CMK (cell line): ENCODE measurements around the gene GOSR2.
"Not testable (repeated sequence)": the region's sequence is repeated elsewhere in the genome, so short reads cannot be mapped to it uniquely, and the experiment has no call there.

Experiments
- DNase-seq: peaks from one replicate; pipeline ENCODE4 v3.0.0-alpha.2; 2010; ENCODE audit warnings: low read depth

GOSR2 gene

DNA sequence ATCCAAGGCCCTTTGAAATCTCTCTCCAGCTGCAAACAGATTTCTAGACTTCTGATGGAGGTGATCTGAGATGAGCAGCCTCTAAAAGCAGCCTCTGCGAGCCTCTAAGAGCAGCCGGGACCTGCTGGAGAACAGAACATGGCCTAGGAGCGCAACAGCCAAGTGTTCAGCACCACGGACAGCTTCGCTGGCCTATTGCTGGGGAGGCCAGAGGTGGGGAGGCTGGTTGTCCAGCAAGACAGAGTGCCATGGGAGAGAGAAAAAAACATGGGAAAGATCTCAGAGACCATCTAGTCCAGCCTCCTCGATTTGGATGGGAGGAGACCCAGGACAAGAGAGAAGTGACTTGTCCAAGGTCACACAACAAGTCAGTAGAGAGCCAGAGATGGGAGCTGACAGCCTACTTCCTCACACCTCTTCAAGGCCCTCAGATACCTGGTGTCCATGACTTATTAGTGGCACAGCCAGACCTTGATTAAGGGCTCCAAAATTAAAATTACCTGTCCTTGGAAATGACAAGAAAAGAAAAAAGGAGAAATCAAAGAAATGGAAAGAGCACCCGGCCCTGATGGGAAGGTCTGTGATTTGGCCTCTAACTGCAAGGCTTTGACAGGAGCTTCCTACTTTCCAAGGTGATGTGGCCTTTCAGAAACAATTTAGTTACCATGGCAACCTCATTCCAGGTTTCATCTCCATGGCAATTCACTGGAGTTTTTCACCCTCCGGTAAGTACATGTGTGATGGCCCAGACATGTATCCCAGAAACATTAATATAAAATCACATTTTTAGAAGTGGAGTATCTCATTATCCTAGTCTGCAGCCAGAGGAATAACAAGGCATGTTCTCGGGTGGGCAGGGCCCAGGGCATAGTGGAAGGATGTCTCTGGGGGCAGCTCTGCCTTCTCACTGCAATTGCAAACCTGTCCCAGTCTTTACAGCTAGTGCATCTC is 41.6 kb downstream of the GOSR2 start:
- DNase-seq = no peak

DNA sequence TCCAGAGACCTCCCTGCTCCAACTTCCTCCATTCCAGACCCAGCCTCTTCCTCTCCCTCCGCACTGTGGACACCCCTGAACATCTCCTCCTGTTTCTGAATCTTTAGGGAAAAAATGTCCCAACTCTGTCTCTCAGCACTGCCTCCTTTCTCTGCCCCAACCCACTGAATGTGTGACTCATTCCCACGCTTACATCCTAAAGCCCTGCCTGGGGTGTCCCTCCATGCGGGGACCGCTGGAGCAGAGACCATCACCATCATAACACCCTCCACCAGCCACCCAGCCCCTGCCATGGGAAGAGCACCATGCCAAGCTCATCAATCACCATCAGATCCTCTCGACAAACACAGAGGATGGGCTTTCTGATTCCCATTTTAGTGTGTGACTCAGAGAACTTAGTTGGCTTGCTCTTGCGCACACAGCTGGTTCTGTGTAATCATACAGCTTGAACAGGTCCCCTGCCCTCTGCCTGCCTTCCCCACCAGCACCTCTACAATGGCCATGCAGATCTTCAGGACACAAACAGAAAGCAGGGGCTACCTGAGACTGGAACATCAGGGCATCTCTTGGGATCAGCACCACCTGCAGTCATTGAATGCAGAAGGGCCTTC is 45.4 kb downstream of the GOSR2 start:
- DNase-seq = no peak

DNA sequence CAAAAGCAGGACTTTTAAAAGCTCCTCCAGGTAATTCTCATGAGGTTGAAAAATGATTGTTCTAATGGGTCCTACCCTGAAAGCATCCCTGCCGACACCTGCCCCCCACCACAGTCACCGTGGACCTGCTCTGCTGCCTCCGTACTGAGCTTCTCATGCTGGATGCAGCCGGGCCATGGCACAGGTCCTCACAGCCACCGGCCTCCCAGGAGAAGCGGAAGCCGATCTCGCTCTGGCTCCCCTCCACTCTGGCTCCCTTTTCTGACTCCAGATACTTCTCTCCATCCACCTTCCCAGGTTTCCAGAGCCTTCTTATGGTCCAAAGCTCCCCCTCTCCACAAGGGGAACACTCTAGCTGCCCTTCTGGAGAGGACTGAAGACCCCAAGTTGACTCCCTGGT is 45.9 kb downstream of the GOSR2 start:
- DNase-seq = no peak

DNA sequence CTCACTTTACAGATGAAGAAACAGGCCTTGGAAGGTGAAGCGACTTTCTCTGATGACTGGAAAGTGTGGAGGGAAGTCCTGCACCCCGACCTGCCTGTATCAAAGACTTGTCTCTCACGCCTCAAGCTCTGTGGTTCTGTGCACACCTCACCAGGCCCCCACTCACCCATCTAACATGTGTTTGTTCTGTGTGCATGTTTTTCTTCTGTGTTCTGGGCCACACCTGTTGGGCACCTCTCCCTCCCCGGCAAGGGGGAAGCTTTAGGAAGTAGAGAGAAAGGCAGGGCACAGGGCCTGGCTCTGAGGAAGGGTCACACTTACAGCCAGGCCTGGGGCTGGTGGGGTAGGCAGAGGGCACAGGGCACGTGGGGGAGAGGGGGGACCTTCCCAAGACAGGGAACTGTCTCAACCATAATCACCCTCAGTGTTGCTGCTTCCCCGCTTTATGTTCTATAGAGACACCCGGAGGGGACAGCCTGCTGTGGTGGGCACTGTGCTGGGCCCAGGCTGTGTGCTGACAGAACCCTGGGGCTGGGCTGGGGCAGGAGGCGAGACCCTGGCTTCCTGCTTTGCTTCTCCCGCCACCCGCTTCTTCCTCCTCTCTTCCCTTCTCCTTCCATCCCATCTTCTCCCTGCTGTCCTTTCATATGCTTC is 48.8 kb downstream of the GOSR2 start:
- no peak for DNase-seq

DNA sequence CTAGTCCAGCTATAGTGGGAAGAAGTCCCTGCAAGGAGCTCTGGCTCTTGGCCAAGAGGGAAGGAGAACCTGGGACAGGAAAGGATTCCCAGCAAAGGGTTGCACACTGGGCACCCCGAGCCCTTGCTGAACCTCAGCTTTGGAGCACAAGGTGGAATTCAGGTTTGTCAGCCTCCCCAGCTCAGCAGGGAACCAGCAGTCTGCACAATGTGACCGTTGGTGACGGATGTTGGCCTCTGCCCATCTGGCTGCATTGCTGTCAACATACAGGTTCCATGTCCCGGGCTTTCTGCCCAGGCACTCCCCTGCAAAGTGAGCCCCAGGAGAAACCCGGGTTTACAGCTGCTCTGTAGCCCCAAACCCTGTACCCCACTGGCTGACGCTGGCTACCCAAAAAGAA is 49.4 kb downstream of the GOSR2 start:
- no peak for DNase-seq

DNA sequence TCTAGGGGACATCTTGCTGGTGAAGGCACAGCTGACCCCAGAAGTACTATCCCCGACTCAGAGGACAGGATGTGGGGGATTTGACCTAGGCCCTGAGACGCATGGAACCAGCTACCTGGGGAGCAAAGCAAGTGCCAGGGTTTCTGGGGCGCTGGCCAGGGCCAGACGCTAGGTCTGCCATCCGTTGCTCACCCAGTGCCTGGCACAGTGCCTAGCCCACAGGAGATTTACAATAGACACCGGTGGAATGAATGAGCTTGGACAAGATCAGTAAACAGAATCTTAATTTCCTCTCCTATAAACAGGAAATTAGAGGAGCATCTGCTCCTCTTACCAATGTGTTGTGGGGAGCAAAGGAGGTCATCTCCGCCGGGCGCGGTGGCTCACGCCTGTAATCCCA is 51.1 kb downstream of the GOSR2 start:
- DNase-seq = no peak

DNA sequence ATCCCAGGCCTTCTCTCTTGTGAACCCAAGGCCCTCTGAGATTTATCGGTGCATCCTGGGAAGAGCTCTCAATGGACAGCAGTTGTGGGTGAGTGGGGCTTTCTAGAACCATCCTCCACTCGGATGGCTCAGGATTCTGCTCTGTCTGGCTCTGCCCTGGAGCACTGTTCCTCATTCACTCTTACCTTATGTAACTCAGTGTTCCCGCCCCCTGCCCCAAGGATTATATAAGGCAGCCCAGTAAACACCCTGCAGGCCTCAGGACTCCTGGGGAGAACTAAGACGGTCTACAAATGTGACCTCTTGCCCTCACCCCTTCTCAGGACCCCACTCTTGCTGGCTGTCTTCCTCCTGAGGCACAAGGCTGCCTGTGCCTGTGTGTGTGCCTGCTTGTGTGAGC is 52.3 kb downstream of the GOSR2 start:
- DNase-seq = no peak

DNA sequence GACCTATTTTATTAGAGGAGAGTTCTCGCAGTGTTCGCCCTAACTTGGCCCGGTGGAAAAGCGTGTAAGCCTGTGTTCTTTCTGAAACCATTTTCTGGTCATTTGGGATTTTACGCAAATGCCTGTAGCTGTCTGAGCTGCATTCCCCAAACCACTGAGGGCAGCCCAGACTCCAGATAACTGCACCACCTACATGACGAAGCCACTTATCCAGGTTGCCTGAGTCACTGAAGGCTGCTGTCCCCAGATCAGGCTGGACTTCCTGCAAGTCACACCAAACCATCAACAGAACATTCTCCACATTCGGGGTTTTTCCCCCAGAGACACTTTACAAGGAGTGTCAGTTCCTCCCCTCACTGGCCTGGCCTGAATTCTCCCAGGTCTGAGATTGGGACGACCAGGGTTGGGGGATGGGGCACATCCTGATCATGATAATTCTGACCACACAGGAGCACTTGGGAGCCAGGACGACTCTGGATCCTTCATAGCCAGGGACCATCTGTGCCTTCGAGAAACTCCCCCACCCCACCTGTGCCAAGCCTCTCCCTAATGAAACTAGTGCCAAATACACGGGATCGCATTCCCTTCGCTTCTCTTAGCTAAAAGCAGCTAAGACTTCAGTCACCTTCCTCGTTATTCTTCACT is 53.8 kb downstream of the GOSR2 start:
- no peak for DNase-seq

DNA sequence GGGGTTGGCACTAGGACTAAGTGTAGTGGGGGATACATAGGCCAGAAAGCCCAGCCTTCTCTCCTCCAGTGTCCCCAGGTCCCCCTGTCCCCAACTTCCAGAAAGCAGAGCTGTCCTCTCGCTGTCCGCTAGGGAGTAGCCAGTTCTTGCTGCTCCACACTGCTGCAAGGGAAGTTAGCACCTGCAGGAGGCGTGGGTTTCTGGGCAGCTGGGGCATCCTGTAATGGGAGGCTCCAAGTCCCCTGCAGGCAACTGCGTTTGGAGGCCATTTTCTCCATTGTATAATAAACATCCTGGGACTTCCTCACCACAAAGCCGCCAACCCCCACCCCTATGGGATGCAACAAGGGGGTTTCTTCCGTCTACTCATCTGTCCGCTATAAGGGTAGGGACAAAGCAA is 54.4 kb downstream of the GOSR2 start:
- DNase-seq = no peak

DNA sequence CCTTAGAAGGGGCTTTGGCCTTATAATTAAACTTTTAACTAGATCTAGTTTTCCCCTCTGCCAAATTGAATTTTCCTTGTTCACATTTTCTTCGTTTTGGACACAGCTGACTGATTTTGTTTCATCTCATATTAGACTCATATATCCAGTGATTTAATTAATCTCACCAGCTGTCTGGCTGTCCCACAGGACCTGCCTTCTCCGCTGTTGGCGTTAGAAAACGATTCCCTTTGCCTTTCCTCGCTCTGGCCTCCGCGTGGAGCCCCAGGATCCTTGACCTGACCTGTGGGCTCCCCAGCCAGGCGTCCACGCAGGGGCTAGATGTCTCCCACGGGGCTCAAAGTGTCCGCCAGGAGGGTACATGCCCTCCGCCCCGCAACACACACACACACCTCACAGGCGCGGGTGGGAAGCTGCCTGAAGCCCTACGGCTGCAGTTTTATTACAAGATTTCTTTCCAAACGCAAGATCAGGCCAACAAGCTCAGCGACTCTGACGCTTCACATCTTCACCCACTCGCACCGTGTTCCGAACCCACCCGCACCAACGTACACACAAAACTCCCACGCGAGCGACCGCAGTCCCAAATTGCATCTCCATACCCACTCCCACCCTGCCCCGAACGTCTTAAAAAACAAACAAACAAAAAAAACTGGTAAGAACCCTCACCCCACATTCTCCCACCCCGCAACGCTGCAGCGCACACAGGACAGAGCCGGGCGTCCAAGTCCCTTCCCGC is 55.0 kb downstream of the GOSR2 start:
- no peak for DNase-seq

DNA sequence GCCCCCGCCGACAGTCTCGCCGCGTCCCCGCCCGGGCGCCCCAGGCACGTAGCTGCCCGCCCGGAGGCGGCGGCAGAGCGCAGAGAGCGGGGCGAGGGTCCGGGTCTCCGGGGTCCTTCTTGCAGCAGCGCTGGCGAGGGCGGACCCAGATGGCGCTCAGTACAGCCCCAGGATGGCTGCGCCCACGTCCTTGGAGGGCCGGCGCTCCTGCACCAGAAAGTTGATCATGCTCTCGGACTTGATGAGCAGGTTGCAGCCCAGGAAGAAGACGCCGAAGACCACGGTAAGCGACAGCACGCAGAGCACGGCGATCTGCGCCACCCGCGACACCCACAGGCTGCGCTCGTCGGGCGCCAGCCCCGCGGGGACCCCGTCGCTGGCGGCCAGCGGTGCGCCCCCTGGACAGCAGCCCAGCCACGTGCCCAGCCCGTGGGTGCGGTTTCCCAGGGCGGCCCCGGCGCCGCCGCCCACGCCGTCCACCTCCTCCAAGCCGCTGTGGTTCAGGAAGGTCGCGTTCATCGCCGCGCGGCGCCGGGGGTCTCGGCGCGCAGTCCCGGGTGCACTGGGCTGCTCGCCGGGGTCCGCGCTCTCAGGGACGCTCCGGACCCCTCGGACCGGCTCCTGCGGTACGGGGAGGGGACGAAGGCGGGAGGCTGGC is 55.7 kb downstream of the GOSR2 start:
- no peak for DNase-seq

DNA sequence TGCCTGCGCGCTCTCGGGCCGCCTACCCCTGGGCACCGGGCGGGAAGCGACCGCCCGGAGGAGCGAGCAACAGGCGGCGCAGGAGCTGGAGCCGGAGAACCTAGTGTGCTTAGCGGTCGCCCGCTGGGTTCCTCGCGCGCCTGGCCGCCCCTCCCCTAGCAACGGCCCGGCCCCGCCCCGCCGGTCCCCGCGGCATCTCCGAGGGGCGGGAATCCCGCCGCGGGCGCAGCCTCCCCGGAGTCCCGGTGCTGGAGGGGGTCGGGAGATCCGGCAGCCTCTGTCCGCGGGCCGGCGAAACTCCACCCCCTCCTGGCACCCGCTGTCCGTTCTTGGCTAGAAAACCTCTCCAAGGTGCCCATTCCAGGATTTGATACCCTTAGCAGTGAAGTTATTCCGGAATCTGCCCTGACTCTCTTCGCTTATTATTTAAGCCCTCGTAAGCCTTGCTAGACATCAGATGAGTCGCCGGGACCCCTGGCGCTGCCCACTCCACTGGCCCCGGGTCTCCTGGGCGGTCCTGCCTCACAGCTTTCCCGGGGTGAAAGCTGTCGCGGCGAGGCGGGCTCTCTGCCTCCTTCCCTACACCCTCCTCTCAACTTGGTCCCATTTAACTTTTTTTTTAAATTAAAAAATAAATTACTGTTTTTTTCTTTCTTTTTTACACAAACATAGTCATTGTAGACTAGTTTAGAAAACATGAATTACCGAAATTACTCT is 56.3 kb downstream of the GOSR2 start, which contains the start of gene RPRML:
RPRML (minus strand) TSS at position 107 of the 717 bp plus-strand sequence. CDS start 246 bp downstream, outside the sequence.
- DNase-seq = no peak

DNA sequence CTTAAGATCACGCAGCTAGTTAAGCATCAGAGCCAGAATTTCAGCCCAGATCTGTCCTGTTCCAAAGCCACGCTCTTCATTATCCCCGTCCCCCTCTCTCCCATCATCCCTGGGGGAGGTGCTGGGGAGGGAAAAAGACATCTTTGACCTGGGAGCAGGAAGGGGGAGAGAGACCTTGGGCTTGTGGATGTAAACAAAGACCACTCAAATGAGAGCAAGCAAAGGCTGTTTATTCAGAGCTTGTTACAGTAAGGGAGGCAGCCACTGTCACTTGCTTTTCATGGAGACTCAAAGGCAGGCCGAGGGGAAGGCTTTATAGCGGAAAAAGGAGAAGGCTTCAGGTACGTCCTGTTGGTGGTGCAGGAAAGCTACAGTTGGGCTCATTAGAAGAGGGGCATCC is 59.6 kb downstream of the GOSR2 start:
- no peak for DNase-seq

DNA sequence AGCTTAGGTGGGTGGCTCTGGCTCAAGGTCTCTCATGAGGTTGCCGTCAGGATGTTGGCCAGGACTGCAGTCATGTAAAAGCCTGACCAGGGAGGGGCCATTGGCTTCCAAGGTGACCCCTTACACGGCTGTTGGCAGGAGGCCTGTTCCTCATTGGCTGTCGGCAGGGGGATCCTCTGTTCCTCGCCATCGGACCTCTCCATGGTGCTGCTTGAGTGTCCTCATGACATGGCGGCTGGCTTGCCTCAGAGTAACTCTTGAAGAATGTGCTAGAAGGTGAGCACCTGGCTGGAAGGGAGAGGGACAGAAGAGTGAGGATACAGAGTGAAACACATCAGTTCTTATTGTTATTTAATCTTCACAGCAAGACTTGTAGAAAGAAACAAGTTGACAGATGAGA is 60.8 kb downstream of the GOSR2 start:
- DNase-seq = no peak

DNA sequence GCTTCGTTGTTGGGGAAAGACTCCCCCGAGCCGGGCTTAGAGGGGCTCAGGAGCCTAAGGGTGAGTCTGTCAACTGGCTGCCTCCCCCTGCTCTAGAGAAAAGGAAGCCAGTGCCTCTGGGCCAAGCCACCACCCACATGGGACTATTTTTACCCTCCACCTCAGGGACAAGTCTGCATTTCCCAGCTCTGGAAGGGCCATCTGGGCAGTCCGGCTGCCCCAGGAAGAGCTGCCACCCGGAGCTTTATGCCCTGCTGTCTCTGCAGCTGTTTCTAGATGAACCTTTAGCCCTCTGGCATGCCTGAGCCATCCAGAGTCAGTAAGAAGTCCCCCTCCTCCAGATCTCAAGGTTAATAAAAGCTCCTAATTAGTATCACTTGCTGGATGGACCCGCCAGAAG is 61.4 kb downstream of the GOSR2 start:
- DNase-seq = no peak

DNA sequence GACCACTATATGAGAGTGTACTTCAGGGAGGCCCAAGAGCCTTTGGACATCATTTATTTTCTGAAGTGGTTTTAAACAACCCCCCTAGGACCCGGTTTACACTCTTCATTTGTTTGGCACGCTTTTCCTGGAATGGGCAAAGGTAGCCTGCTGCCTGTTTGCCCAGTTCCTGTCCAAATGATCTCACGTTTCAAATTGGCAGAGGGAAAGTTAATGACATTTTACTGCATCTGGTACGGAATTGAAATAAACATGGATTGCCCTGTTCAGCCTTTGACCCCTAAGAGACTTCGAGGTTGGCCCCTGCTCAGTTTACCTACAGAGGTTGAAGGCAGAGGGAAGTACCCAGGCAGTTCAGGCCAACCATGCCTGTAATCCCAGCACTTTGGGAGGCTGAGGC is 61.9 kb downstream of the GOSR2 start:
- no peak for DNase-seq

DNA sequence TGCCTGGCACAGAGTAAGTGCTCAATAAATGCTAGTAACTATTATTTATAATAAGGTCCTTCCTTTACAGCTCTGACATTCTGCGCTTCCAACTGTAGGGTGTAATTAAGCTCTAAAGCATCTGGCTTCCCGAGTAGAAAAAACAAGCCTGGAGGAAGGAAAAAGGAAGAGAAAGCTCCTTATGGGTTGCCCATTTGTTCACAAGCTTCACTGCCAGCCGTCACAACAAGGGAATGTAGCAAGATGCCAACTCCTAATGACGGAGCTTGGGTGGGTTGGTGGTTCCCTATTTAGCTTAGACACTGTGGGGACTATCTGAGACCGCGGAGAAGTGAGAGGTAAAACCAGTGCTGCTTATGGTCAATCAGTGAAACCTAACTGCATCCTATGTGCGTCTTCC is 63.4 kb downstream of the GOSR2 start:
- no peak for DNase-seq

DNA sequence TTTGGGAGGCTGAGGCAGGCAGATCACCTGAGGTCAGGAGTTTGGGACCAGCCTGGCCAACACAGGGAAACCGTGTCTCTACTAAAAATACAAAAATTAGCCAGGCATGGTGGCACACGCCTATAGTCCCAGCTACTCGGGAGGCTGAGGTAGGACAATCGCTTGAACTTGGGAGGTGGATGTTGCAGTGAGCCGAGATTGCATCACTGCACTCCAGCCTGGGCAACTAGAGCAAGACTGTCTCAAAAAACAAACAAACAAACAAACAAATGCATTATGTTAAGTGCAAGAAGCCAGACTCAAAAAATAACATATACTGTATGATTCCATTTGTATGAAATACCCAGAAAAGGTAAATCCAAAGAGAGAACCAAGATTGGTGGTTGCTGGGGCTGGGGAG is 65.0 kb downstream of the GOSR2 start:
- DNase-seq = not testable (repeated sequence)

DNA sequence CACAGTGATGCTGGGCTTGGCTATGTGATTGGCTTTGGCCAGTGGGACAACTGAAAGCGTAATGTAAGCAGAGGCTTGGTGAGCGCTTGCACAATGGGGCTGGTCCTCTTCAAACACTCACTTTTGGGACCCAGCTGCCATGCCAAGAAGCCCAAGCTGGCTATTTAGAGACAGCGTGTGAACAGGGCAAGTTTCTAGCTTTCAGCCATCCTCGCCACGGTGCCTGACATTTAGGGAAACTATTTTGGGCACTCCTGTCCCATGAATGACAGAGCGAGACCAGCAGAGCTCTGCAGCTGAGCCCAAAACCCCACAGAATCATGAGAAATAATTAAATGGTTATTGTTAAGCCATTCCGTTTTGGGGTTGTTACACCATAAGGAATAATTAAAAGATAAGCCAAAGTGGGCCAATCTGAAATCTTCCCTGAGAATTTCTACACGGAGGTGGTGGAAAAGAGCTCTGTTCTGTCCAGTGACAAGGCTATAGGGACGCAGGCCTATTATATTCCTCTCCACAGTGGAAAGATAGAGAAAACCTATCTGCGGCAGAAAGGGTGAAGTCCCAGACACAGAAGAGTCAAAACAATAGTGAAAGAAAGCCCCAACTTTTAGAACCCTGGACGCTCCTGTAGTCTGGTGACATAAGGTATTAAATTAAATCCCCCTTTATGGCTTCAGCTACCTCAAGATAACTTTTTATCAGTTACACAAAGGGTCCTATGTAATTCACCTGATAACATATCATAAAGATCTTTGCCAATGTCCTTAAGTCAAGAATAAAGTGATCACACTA is 66.9 kb downstream of the GOSR2 start:
- DNase-seq = no peak

DNA sequence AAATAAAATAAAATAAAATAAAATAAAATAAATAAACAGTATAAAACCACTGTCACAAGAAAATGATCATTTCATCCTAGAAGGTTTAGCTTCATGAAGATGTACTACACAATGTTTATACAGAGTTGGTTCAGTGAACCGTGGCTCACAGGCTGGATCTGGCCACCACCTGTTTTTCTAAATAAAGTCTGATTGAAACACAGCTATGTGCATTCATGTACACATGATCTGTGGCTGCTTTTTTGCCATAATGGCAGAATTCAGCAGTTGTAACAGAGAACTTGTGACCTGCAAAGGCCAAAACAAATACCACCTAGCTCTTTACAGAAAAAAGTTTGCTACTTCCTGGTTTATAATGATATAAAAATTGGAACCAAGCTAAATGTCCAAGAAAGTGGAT is 68.7 kb downstream of the GOSR2 start:
- no peak for DNase-seq
